ENCODE measurements around the gene OR2T8.

Gene OR2T8, protein sequence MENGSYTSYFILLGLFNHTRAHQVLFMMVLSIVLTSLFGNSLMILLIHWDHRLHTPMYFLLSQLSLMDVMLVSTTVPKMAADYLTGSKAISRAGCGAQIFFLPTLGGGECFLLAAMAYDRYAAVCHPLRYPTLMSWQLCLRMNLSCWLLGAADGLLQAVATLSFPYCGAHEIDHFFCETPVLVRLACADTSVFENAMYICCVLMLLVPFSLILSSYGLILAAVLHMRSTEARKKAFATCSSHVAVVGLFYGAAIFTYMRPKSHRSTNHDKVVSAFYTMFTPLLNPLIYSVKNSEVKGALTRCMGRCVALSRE

DNA sequence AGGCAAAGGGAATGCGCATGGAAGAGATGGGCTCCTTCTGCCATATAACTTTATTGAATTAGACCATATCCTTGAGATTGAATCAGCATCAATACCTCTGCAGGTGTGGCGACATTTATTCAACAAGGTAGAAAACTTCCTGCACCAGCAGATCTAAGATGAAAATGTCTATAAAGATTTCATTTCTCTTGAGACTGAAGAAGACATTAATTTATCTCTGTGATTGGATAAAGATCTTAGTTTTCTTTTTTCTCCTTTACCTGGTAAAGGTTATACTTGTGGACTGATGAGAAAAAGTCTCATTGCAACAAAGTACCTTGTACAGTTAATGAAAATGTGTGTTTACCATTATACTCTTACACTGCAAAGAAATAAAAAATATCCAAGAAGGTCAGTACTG, at the start of gene OR2T8:
OR2T8 (plus strand) TSS at position 301 of the 400 bp plus-strand sequence. CDS start 766 bp downstream, outside the sequence.
- DNase-seq, result no peak

DNA sequence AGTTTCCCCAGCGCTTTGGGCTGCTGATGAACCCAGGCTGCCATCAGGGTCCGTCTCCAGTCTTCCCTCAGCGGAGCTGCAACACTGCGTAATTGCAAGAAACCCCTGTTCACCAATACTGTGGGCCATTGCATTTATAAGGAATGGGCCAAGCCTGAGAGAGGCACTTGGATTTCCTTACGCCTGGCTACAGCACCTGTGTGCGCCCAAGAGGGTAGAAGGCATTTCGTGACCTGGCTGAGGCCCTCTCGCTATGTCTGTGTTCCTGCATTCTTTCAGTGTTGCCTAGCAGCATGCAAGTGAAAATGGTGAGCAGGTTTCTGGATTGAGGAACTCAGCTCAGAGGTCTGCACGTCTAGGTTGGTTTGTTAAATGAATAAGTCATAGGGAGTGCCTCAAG, 36.7 kb upstream of the OR2T8 start:
- no peak for DNase-seq

DNA sequence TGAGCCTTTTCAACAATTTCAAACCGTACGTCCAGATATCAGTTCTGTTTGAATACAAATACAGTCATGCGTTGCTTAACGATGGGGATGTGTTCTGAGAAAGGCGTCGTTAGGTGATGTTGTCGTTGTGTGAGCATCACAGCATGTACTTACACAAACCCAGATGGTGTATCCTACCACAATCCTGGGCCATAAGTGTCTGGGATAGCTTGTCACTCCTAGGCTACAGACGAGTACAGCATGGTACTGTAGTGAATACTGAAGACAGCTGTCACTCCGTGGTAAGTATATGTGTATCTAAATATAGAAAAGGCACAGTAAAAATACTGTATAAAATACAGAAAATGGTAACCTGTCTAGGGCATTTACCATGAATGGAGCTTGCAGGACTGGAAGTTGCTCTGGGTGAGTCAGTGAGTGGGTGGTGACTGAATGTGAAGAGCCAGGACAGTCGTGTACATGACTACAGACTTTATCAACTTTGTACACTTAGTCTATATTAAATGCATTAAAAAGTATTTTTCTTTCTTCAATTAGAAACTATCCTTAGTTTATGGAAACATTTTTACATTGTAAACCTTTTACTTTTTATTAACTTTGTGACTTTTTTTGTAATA, 35.1 kb upstream of the OR2T8 start:
- DNase-seq, result no peak

DNA sequence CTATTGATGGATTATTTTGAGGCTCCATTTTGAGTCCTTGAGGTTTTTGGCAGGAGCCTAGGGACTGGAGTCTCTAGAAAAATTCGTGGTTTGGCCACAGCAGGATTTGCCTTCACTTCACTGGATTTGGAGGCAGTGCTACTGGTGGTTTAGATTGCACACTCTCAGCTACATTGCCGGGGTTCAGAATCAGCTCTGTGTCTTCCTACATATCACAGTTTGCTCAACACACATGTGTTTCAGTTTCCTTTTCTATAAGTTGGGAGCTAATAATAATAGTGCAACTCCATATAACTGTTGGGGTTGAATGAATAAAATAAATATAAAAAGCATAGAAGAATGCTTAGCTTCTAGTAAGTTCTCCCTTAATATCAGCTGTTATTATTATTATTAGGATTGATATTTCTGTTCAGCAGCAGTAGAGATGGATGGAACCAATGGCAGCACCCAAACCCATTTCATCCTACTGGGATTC, 24.9 kb upstream of the OR2T8 start, which contains the start of gene OR2W3:
OR2W3 (plus strand) TSS at position 425 of the 475 bp plus-strand sequence; CDS start at position 425, 0 bp downstream.
- no peak for DNase-seq

DNA sequence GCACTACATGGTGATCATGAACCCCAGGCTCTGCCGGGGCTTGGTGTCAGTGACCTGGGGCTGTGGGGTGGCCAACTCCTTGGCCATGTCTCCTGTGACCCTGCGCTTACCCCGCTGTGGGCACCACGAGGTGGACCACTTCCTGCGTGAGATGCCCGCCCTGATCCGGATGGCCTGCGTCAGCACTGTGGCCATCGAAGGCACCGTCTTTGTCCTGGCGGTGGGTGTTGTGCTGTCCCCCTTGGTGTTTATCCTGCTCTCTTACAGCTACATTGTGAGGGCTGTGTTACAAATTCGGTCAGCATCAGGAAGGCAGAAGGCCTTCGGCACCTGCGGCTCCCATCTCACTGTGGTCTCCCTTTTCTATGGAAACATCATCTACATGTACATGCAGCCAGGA, 24.1 kb upstream of the OR2T8 start:
- DNase-seq, result no peak

DNA sequence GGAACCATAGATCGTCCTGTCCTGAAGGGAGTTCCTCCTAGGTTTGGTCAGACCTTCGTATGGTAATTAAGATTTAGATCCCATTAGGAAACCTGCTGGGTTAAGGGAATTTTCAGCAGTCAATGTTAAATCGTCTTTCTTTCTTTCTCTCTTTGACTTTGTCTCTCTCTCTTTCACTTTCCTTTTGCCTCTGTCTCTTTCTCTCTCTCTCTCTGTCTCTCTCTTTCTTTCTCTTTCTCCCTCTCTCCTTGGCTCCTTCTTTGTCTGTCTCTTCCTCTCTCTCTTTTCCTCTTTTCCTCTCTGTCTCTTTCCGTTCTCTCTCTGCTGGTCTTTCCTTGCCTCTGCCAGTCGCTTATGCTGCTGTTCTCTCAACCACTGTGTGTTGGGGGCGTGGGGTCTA, 15.9 kb upstream of the OR2T8 start:
- DNase-seq, result no peak

DNA sequence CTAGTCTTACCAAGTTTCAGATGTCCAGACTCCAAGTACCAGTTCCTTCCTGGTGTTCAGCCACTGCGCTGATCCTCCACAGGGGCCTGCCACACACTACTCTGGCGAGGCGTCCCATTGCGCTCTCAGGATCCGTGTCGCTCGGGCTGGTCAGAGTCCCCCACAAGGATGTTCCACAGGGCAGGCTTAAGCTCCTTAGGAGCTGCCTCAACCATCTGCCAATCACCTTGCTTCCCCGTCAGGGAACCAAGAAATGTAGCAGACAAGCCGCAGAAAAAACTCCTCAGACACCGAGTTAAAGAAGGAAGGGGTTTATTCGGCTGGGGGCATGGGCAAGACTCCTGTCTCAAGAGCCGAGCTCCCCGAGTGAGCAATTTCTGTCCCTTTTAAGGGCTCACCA, 14.9 kb upstream of the OR2T8 start:
- DNase-seq, result no peak

DNA sequence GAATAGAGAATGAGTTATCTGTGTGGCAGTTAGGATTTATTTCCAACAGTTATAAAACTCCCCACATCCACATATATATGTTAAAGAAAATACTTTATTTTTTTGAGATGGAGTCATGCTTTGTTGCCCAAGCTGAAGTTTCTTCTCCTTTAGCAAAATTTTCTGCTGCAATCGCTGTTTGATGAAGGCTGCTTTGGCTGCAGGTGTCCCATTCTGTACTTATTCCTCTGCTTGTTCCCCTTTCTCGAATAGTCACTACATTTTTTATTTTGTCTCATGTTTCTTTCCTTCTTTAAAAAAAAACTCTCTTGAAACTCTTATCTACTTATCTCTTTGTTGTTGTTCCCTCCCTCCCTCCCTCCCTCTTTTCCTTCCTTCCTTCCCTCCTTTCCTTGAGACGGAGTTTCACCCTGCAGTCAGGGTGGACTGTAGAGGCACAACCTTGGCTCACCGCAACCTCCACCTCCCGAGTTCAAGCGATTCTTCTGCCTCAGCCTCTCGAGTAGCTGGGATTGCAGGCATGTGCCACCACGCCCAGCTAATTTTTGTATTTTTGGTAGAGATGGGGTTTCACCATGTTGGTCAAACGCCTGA, 14.0 kb upstream of the OR2T8 start:
- no peak for DNase-seq

DNA sequence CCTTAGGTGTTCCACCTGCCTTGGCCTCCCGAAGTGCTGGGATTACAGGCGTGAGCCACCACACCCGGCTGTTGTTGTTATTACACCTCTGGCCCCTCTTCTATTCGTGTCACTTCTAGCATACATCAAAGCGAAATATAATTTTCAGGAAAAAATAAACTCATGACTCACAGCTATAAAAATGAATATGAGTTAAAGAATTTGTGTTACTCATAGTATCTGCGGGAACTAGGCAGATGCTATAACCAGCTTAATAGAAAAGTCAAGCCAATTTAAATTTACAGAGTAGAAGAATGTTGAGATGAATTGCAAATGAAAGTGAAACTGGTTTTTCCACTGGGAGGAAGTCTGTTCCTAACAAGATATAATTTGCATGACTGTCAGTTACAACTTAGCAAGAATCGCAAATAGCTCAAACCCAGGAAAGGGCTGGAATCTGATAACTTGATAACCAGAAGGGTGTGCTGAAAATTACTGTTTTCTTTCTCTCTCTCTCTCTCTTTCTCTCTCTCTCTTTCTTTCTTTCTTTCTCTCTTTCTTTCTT, 13.5 kb upstream of the OR2T8 start:
- DNase-seq, result no peak

DNA sequence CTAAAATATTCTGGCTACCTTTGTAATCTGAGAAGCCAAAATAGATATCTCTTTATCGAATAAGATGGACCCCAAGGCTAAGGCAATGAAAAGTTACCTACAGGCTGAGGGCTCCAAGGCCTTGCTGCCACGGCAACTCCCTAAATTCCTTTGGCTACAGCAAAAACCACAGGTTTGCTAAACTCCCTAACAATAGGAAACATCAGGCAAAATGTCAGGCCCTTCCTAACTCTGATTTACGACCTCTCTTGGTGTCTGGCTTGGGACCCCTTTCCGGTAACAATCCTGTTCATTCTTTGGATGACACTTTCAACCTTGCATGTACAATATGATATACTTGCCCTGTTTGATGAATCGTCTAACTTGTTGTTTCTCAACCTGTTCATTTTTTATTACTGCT, 11.3 kb upstream of the OR2T8 start:
- no peak for DNase-seq

DNA sequence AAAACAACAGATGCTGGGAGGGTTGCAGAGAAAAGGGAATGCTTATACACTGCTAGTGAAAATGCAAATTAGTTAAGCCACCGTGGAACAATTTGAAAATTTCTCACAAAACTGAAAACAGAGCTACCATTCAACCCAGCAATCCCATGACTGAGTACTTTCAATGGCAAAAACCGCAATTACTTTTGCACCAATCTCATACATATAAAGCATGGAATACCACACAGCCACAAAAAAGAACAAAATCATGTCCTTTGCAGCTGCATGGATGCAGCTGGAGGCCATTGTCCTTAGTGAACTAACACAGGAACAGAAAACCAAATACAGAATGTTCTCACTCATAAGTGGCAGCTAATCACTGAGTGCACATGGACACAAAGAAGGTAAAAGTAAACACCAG, 6.3 kb upstream of the OR2T8 start:
- DNase-seq, result no peak

DNA sequence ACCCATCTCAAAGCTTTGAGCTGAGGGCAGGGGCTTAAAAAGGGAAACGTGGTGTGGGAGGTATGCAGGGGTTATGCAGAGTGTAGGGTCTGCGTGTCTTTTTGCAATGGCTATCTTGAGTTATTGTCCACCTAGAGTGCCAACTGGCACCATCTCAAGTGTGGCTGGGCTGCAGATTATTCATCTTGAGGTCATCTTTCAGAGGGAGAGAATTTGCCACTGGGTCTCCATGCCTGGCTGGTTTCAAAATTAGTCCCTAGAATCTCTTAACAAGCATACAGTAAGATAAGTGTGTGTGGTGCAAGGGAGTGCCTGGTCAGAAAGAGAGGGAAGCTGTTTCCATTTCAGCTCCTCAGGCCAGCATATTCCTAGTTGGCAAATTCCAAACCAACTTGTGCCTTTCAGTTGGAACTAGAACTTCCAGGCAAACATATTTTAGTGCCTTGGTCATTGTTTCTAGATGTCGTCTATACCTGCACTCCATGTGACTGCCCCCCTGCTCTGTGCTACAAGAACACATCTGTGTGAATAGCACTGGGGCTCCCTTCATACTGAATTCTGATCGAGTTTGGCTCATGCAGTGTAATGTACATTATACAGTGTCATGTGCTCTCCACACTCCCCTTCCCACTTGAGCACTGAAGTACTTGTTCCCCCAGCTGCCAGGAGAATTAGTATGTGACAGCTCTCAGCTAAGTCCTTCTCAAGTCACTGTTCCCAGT, 5.0 kb upstream of the OR2T8 start:
- no peak for DNase-seq

DNA sequence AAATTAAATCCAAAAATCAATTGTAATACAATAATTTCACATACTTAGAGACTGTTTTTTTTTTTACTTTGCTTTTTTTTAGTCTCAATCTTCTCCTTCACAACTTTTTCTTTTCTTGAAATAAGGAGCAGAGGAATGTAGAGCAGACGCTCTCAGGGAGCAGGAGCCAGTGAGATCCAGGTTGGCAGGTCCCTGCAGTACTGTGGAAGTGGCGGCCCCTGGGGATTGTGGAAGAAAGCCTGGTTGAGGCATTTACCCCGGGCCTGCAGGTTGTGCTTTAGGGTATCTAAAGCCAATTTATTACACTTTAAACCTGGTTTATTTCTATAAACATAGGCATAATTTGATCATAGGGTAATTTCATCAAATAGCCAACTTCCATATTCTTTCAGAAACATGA, 3.9 kb downstream of the OR2T8 start:
- no peak for DNase-seq

DNA sequence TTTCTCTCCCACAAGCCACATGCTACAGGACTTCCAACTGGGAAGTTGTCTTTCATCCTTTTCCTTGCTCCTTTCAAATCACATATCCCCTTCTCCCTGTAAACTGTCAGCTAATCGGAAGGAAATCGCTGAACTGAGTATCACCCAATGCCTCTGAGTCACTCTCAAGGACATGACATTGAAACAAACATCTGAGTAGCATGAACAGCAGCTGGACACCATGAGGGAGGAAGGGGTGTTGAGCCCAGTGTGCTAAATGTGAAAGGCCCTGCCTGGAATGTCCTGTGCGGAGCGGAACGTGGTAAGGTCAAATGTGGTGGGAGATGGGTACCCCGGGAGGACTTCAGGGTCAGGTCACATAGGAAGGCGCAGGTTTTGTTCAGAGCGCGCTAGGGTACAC, 4.8 kb downstream of the OR2T8 start, which contains the start of gene OR2AJ1:
OR2AJ1 (plus strand) TSS at position 22 of the 400 bp plus-strand sequence. CDS start 8,880 bp downstream, outside the sequence.
- DNase-seq, result no peak

DNA sequence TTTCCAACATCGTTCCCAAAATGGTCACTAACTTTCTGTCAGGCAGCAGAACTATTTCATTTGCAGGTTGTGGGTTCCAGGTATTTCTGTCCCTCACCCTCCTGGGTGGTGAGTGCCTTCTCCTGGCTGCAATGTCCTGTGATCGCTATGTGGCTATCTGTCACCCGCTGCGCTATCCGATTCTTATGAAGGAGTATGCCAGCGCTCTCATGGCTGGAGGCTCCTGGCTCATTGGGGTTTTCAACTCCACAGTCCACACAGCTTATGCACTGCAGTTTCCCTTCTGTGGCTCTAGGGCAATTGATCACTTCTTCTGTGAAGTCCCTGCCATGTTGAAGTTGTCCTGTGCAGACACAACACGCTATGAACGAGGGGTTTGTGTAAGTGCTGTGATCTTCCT, 13.9 kb downstream of the OR2T8 start:
- DNase-seq, result no peak

DNA sequence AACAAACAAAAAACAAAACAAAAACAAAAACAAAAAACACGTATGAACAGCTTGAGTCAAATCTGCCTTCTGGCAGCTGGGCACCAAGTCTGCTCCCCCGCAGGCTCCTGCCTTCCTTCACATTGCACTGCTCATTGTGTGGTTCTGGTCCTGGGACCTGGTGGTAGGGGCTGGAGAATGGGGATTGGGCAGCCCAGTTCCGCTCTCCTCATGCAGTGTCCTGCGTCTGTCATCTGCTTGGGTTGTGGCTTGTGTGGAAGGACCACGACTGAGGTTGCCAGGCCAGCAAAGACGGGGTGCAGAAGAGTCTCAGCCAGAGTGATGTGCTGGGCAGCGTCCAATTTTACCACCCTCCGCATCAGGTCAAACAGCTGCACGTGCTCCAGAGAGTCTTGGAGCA, 15.7 kb downstream of the OR2T8 start:
- no peak for DNase-seq

DNA sequence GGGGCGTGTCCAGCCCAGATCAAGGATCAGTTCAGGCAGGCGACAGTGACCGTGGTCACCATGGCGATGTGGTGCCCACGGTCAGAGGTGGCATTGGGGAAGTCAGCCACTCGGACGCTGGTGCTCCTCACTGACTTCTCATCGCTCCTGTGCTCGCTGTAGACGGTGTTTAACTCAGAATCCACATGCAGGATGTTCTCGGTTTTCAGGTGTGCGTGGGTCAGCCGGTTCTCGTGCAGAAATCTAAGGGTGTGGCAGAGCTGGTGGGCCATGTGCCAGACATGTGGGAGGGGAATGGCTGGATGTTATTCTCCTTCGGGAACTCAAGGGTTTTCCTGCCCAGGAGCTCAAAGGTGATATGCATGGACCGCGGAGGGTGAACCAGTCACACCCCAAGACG, 16.4 kb downstream of the OR2T8 start:
- no peak for DNase-seq

DNA sequence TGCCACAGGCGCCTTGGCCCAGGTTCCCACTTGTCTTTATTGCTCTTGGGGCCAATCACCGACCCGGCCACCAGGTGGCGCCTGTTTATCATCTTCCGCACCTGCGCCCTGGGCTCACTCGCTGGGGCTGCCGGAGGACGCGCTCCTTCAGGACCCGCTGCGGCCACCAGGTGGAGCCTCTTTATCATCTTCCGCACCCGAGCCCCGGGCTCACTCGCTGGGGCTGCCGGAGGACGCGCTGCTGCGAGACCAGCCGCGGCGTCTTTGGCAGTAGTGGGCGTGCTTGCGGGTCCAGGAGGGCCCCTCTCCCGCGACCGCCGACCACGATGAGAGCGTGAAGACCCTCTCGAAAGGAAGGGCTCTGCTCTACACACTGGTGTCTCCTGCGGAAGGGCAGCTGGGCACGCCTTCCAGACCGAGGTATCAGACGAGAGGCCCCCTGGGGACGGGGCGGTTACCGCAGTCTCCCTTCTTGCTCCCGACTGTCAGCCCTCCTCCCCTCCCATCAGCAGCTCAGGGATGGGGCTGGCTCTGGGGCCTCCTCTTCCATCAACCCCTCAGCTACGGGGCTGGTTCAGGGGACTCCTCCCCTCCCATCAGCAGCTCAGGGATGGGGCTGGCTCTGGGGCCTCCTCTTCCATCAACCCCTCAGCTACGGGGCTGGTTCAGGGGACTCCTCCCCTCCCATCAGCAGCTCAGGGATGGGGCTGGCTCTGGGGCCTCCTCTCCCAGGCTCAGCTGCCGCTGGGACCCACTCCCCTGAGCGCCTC, 17.1 kb downstream of the OR2T8 start:
- peak; percentile 94 for DNase-seq

DNA sequence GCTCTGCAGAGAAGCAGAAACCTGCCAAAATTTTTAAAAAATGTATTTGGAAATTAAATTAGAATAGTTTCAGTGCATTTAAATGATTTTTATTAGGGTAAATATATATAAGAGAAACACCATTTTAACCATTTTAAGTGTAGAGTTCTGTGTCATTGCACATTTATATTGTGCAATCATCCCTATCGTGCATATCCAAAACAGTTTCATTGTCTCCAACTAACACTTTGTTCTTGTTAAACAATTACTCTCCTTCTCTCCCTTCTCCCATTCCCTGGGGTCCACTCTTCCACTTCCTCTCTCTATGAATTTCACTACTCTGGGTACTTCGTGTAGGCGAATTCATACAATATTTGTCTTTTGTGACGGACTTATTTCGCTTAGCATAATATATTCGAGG, 22.6 kb downstream of the OR2T8 start:
- no peak for DNase-seq

DNA sequence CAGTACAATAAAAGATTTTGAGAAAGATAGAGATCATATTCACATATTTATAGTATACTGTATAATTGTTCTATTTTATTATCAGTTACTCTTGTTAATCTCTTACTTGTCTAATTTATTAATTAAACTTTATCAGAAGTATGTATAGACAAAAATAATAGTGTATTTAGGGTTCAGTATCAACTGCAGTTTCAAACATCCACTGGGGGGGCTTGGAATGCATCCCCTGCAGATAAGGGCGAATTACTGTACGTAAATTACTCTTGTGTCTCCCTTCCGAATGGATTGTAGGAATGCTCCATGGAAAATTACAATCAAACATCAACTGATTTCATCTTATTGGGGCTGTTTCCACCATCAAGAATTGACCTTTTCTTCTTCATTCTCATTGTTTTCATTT, 28.5 kb downstream of the OR2T8 start, which contains the start of gene OR2L8:
OR2L8 (plus strand) TSS at position 301 of the 400 bp plus-strand sequence; CDS start at position 301, 0 bp downstream.
- DNase-seq, result no peak

DNA sequence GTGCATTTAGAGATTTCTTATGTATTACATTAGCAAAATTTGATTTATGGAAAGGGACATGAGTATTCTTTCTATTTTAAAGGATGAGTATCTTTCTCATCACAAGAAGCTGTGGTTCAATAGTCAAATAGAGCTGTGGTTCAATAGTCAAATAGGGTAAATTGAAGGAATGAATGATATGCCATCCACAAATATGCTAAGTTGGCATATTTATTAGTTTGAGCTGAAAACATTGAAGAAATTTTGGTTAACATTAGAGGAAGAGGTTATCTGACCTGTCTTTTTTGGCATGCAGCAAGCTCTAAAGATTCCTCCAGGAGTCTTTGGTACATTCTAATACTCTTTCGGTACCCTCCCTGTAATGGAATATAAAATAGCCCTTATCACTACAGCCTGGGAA, 33.4 kb downstream of the OR2T8 start:
- DNase-seq, result no peak

DNA sequence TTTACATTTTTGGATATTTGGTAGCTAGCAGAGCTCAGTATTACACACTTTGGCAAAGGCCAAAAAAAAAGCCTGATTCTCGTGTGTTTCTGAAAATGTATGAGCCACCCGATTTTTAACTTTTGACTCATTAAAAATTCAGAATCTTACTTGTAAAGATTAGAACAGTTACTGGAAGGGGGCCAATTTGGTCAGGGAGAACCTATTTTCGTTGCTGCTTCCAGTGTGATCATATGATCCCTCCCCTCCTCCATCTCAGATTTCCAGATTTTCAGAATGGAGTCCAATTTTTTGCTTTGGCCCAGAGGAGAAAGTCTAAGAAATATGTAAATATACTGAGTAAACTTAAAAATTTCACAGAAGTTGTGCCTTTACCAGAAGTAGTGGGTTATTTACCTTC, 41.7 kb downstream of the OR2T8 start:
- DNase-seq, result no peak

All from activated effector memory CD4-positive, alpha-beta T cell treated with anti-CD3 and anti-CD28 coated beads, Interleukin-2, amount 50 U/mL, for 16 hours (primary cell).